B cell (primary cell): Measurements from ENCODE around the gene NDUFA8. TPM values are rescaled to one million over a fixed set of nuclear protein-coding genes. Genes with fewer than 3 reads are reported as not detected.

Experiments
- ATAC-seq: fragments of 200-7000 bp; cut with Tn5 transposase; one replicate; pipeline ENCODE4 v1.10.0; 2021; ENCODE audit warnings: low read depth, mild to moderate bottlenecking, moderate number of reproducible peaks, moderate library complexity
- CTCF ChIA-PET: fragments of 350-600 bp; sonication (Branson Sonifier 250); formaldehyde crosslinking; loops from one replicate; lab custom pipeline; 2021; ENCODE audit warnings: antibody characterized with exemption, inconsistent platforms; lab: Charles Lee
- POLR2A ChIA-PET: fragments of 350-600 bp; sonication (Branson Sonifier 250); formaldehyde crosslinking; loops from one replicate; lab custom pipeline; 2021; ENCODE audit warnings: antibody characterized with exemption; lab: Charles Lee
- DNase-seq: peaks from one replicate; pipeline ENCODE4 v3.0.0; 2013
- H2AFZ ChIP-seq: 2 replicates; pipeline ENCODE4 v1.6.1; 2012; ENCODE audit warnings: mild to moderate bottlenecking, low read depth, low read length; ENCODE audit not compliant: insufficient read depth, poor library complexity, severe bottlenecking
- H3K27ac ChIP-seq, 2 donors: 1 replicate in 1 of 2; 2 replicates in 1 of 2; pipeline ENCODE4 v1.5.1; 2012 to 2013; ENCODE audit warnings: low read length in 2 of 2, mild to moderate bottlenecking in 2 of 2, moderate library complexity in 1 of 2
- H3K27me3 ChIP-seq, 4 experiments: fragments of 200-600 bp in 1 of 4; sonication (generic) in 1 of 4; replicated peaks in 1 of 4; 1 replicate in 2 of 4; 2 replicates in 2 of 4; pipeline versions ENCODE4 v1.6.1 to v1.7.0; 2013 to 2016; ENCODE audit warnings: low read length in 3 of 4, mild to moderate bottlenecking in 2 of 4, mixed read lengths in 1 of 4, moderate library complexity in 1 of 4; ENCODE audit not compliant: insufficient read depth in 4 of 4, control insufficient read depth in 3 of 4; ENCODE audit errors: control extremely low read depth in 1 of 4
- H3K36me3 ChIP-seq, 2 experiments: replicated peaks in 1 of 2; 1 replicate in 1 of 2; 2 replicates in 1 of 2; pipeline versions ENCODE4 v1.6.1 to v1.7.1; 2013; ENCODE audit warnings: low read length in 1 of 2; ENCODE audit not compliant: insufficient read depth in 2 of 2, control insufficient read depth in 1 of 2; ENCODE audit errors: control extremely low read depth in 1 of 2, extremely low read depth in 1 of 2
- H3K4me1 ChIP-seq, 2 donors: fragments of 200-600 bp in 1 of 2; sonication (generic) in 1 of 2; 1 replicate in 1 of 2; 2 replicates in 1 of 2; pipeline versions ENCODE4 v1.5.1 to v1.6.1; 2013 to 2017; ENCODE audit warnings: low read length in 2 of 2; ENCODE audit not compliant: control insufficient read depth in 2 of 2, insufficient read depth in 2 of 2
- H3K4me2 ChIP-seq: replicated peaks from 2 replicates; pipeline ENCODE3; 2012; ENCODE audit warnings: mild to moderate bottlenecking, low read depth, low read length; ENCODE audit not compliant: poor library complexity, severe bottlenecking
- H3K4me3 ChIP-seq, 5 experiments: fragments of 200-600 bp in 1 of 5; sonication (generic) in 1 of 5; 1 replicate in 3 of 5; 2 replicates in 2 of 5; pipeline versions ENCODE4 v1.5.1 to v1.7.0; 2011 to 2016; ENCODE audit warnings: low read length in 4 of 5, mild to moderate bottlenecking in 4 of 5, low read depth in 2 of 5, control low read depth in 1 of 5, moderate library complexity in 1 of 5; ENCODE audit not compliant: insufficient read depth in 1 of 5; ENCODE audit errors: control extremely low read depth in 1 of 5, extremely low read depth in 1 of 5
- H3K79me2 ChIP-seq: fragments of 200-600 bp; sonication (generic); one replicate; pipeline ENCODE4 v1.6.0; 2016; ENCODE audit warnings: low read length; ENCODE audit not compliant: control insufficient read depth, insufficient read depth
- H3K9ac ChIP-seq: fragments of 200-600 bp; sonication (generic); 2 replicates; pipeline ENCODE4 v1.6.1; 2017; ENCODE audit warnings: mild to moderate bottlenecking, low read length, moderate library complexity
- H3K9me3 ChIP-seq, 3 donors: one replicate each; pipeline versions ENCODE4 v1.6.1 to v1.7.1; 2013; ENCODE audit warnings: low read length in 2 of 3; ENCODE audit not compliant: control insufficient read depth in 2 of 3, insufficient read depth in 1 of 3; ENCODE audit errors: control extremely low read depth in 1 of 3
- H4K20me1 ChIP-seq: 2 replicates; pipeline ENCODE4 v1.6.0; 2012; ENCODE audit warnings: mild to moderate bottlenecking, low read length; ENCODE audit not compliant: insufficient read depth, control insufficient read depth, poor library complexity, severe bottlenecking
- H3K27ac Mint-ChIP-seq: one replicate; pipeline ENCODE4 v1.8.0; 2021; ENCODE audit warnings: mixed read lengths
- H3K27me3 Mint-ChIP-seq: one replicate; pipeline ENCODE4 v1.8.0; 2021; ENCODE audit warnings: mixed read lengths
- H3K4me1 Mint-ChIP-seq: one replicate; pipeline ENCODE4 v1.8.0; 2021; ENCODE audit warnings: mixed read lengths
- H3K4me3 Mint-ChIP-seq: one replicate; pipeline ENCODE4 v1.8.0; 2021; ENCODE audit warnings: mixed read lengths
- H3K9me3 Mint-ChIP-seq: one replicate; pipeline ENCODE4 v1.8.0; 2022; ENCODE audit warnings: mixed read lengths; ENCODE audit not compliant: insufficient read depth
- CTCF ChIP-seq: fragments of 200-600 bp; IDR thresholded peaks from one replicate; pipeline ENCODE4 v1.8.0; 2022; ENCODE audit warnings: antibody characterized with exemption, mild to moderate bottlenecking
- EZH2 ChIP-seq: IDR thresholded peaks from 2 replicates; pipeline ENCODE4 v1.6.1; 2012; ENCODE audit warnings: borderline replicate concordance, low read depth, mild to moderate bottlenecking, moderate library complexity, low read length; ENCODE audit not compliant: insufficient read depth, poor library complexity, severe bottlenecking
- WGBS: methylation state at CpG from one replicate; pipeline ENCODE4 v1.1.5; 2013; ENCODE audit warnings: missing lambda C conversion rate; ENCODE audit not compliant: insufficient coverage; 5-methylcytosine and 5-hydroxymethylcytosine counted together
- intact Hi-C: fragments of 100-400 bp; cut with micrococcal nuclease; formaldehyde crosslinking; loops from one replicate; pipeline ENCODE4 v1.10.0; 2022
- polyA plus RNA-seq: library from polyadenylated mRNA; depleted of rRNA; stranded (reverse); fragments of >200 nt; gene quantifications from 2 replicates; pipeline ENCODE4 v1.2.3, GENCODE V29; 2012
- total RNA-seq, 2 donors: library from RNA; stranded (reverse); fragments of 120-200 nt in 1 of 2; gene quantifications; 1 replicate in 1 of 2; 2 replicates in 1 of 2; pipeline versions ENCODE4 v1.2.3 to v1.2.4, GENCODE V29; 2013 to 2022

Gene NDUFA8
- total and polyA plus RNA-seq, 2 donors (not counting 1 experiment from before 2014, with no cell fraction given) = 10.6 to 15.7 TPM

DNA sequence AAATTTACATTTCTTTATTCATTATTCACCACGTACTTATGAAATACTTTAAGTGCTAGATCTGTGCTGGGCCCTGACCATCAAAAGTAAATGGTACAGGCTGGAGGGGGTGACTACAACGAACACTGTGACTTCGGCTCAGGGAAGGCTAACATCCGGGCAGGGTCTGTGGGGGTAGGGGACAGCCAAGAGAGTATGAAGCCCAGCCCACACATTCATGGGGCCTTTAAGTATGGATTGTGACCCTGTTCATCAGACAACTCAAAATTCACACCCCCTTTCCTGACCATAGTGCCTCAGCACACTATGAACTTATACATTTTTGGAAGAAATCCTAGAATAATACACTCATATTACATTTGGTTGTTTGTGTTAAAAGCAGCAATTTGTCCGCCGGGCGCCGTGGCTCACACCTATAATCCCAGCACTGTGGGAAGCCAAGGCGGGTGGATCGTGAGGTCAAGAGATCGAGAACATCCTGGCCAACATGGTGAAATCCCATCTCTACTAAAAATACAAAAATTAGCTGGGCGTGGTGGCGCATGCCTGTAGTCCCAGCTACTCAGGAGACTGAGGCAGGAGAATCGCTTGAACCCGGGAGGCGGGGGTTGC is 33.4 kb upstream of the NDUFA8 start:
- CTCF ChIA-PET = no interaction called here
- no peak overlapping the region for H3K4me3 Mint-ChIP-seq
- peaks cover 12% of the 10 kb centered on the region for H3K27me3 Mint-ChIP-seq
- no peak for ATAC-seq
- no peaks in the 10 kb centered on the region for H3K9me3 Mint-ChIP-seq
- H3K79me2 ChIP-seq = no peaks in the 10 kb centered on the region
- TF ChIP-seq CTCF = no peak
- no peak for TF ChIP-seq EZH2
- no peak overlapping the region for H3K4me2 ChIP-seq
- intact Hi-C loops = no loop called here
- H3K4me1 ChIP-seq = no peaks in the 10 kb centered on the region
- H4K20me1 ChIP-seq = no peaks in the 10 kb centered on the region
- POLR2A ChIA-PET = no interaction called here
- H3K4me1 Mint-ChIP-seq = no peaks in the 10 kb centered on the region
- H3K4me3 ChIP-seq = no peak overlapping the region
- no peak overlapping the region for H3K27ac Mint-ChIP-seq
- no peak overlapping the region for H2AFZ ChIP-seq
- 94% methylated on average over 7 of the region's 16 CpGs for WGBS
- no peaks in the 10 kb centered on the region for H3K9me3 ChIP-seq
- DNase-seq = no peak
- no peak overlapping the region for H3K27ac ChIP-seq
- no peaks in the 10 kb centered on the region for H3K36me3 ChIP-seq
- H3K9ac ChIP-seq = no peak overlapping the region
- H3K27me3 ChIP-seq = peaks cover 0 to 7% (median 0%) of the 10 kb centered on the region in 4 experiments

DNA sequence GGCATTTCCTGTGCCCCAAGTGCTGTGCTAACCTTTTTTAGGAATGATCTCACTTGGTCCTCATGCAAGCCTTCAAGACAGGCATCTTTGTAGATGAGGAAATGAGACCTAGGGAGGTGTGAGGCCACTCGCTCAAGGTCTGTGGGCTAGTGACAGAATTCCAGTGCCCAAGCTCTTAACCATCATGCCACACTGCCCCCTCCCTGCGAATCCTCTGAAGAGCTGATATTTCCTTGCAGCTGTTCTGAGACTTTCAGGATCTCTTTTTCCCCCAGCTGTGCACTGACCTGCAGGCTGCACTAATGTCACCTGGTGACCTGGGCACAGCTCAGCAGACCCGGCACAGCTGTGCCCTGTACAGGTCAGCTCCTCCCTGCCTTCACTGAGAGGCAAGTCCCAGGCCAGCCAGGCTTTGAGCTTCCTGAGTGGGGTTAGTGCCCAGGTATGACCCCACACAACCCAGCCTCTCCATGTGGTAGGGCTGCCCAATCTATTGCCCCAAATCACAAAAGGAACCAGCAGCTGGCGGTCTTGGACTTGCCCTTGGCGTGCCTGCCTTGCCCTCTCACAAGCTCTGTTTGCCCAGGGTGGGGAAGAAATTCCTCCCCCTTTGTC is 32.8 kb upstream of the NDUFA8 start:
- Histone ChIP-seq H2AFZ (no peak overlapping the region), H3K9me3 (no peaks in the 10 kb centered on the region), H3K79me2 (no peaks in the 10 kb centered on the region), H3K27me3 (peaks cover 0 to 4% (median 0%) of the 10 kb centered on the region in 4 experiments), H3K4me1 (no peaks in the 10 kb centered on the region), H3K27ac (no peak overlapping the region), H3K36me3 (no peaks in the 10 kb centered on the region), H3K4me2 (no peak overlapping the region), H3K9ac (no peak overlapping the region), H4K20me1 (no peaks in the 10 kb centered on the region), H3K4me3 (no peak overlapping the region)
- Mint-ChIP-seq H3K27me3 (peaks cover 8% of the 10 kb centered on the region), H3K4me3 (no peak overlapping the region), H3K27ac (no peak overlapping the region), H3K9me3 (no peaks in the 10 kb centered on the region), H3K4me1 (no peaks in the 10 kb centered on the region)
- POLR2A ChIA-PET = no interaction called here
- TF ChIP-seq EZH2 = no peak
- no peak for TF ChIP-seq CTCF
- 97% methylated on average over 5 of the region's 5 CpGs for WGBS
- CTCF ChIA-PET = no interaction called here
- intact Hi-C loops = no loop called here
- no peak for DNase-seq
- no peak for ATAC-seq
